Activated T-cell treated with anti-CD3 and anti-CD28 coated beads, Interleukin-2, amount 50 U/mL, for 48 hours (primary cell): Measurements from ENCODE around the gene SLC25A33.
"Not testable (repeated sequence)": the region's sequence is repeated elsewhere in the genome, so short reads cannot be mapped to it uniquely, and the experiment has no call there.

Experiments
- DNase-seq, 2 experiments: peaks; one replicate each; pipeline ENCODE4 v3.0.0-alpha.2; 2020

Gene SLC25A33

DNA sequence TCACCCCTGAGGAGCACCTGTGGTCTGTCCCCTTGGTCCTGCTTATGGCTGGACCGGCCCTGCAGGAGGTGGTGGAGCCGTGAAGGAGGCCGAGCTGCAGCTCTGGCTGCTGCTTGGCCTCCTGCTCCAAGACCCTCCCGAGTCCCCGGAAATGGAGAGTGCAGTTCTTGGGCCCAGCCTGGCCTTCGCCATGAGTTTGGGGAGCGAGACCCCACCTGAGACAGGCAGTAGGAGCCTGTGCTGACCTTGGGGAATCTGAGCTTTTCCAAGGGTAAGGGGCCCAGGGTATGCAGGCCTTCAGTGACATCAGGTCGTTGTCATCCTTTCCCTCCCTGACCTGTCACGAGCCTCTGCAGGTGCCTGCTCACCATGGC, 63.5 kb downstream of the SLC25A33 start:
- no peak for DNase-seq

DNA sequence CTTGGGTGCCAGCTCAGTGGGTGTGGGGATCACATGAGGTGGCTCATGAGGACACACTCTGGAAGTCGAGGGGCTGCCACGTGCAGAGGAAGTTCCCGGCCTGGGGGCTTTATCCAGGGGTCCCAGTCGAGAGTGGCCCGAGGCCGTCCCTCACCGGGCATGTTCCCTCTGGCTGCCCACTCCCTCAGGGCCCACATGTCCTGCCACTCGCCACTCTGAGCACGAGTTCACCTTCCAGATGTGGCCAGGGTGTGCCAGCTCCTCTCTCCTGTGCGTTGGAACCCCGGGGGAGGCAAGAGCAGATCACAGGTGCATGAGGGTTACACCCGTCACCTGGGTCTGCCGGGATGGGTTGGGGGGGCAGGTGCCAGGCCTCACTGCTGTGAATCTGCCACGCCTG, 64.0 kb downstream of the SLC25A33 start:
- no peak for DNase-seq

DNA sequence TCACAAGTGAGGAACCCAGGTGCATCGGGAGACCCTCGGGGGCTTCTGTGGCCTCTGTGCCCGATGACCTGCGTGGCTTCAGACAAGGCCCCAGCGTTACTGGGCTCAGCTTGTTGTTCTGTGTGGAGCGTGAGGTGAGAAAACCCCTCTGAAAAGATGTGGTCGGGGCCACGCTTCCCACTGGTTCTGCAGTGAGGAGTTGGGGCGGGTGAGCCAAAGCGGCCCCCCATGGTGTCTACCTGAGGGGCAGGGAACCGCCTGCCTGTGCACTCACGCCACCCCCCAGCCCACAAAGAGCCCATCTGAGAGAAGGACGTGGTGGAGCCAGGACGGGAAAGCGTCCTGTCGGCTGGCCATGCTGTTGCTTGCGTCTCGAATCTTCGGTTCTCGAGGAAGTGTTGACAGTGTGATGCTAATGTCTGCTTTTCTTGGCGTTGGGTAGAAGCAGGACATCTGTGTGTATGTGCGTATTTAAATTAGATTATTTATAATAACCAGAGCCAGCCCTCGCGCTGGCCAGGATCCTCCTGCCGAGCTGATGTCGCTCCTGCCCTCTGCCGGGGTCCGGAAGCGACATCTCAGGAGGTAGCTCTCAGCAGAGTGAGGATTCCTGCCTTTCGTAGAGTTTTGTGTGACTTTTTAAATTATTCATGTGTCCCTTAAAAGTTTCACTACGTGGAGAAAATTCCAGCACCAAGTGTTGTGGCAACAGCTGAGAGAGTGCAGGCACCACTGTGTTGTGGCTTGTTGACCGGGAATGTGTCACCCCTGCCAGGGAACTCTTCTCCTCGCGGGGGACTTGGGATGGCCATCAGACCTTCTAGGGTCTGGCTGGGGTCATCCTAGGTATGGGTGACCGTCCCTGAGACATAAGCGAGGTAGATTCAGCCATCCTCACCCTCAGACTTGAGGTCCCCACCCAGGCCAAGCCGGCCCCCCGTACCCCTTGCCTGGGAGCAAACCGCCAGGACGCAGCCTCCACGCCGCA, 64.8 kb downstream of the SLC25A33 start:
- DNase-seq, result no peak

DNA sequence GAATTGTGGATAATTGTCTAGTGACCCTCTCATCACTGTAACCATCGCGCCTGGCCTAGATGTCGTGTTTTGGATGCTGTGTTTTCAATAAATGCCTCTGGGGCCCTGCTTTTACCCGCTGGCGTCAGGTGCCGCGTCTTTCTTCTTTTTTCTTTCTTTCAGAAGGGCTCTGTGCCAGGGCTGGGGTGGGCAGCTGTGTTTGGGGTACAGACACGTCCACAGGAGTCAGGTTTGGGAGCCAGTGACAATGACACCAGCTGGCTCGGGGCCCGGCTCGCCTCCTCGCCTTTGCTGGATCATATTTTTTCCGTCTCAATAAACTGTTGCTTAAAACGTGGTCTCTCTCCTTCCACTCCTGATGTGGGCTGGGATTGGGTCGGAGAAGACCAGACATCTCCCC, 65.6 kb downstream of the SLC25A33 start:
- DNase-seq, result no peak

DNA sequence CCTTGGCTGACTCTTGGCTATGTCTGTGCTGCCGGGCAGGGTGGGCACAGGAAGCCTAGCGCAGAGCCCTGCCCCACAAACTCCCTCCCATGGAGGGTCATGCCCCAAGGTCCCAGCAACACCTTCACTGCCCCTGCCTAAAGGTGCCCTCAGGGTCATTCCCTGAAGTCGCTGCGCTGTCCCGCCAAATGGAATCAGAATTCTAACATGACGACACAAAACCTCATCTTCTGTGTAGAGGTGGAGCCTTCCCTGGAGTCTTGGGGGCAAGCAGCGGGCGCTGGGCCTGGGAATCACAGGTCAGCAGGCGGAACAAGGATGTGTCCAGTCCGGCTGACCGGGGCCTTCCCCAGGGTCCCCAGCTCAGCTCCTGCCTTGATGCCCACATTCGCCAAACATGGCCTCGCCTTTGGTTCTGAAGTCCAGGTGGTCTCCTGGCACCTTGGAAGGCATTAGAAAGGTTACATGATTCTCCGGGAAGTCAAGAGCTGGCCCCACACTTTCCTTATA, 66.7 kb downstream of the SLC25A33 start:
- no peak for DNase-seq

DNA sequence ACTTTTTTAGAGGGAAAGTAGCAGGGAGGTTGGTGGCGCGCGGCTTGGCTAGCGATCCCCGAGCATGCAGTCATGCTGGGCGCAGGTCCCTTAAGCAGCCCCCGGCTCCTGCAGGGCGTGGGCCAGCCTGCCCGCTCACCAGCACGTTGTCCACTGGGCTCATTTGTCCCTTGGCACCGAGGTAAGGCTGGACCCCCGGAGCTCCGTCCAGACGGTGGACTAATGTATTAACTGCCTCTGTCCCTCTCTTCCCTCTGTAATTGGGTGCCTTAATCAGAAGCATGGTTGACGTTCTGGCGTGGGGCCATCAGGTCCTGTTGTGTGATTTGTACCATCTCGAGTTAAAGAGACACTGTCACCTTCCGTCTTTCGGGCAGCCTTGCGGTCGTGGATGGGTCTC, 67.2 kb downstream of the SLC25A33 start:
- DNase-seq, result no peak

DNA sequence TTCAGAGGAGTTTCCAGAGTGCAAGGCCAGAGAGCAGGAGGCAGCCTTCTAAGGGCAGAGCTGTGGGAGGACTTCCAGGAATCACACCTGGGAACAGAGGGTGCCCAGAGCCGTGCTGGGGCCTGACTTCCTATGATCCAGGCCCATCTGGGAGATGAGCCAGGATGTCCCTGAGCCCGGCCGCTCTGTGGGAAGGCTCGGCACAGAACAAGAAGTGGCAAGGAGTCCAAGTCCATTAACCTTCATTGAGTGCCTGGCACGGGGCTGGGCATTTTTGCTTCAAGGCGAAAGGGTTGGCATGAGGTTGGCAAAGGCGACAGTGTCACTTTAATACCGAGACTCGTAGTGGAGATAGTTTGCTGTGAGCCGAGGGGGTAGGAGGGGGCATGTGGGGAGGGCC, 67.7 kb downstream of the SLC25A33 start:
- DNase-seq, result no peak

DNA sequence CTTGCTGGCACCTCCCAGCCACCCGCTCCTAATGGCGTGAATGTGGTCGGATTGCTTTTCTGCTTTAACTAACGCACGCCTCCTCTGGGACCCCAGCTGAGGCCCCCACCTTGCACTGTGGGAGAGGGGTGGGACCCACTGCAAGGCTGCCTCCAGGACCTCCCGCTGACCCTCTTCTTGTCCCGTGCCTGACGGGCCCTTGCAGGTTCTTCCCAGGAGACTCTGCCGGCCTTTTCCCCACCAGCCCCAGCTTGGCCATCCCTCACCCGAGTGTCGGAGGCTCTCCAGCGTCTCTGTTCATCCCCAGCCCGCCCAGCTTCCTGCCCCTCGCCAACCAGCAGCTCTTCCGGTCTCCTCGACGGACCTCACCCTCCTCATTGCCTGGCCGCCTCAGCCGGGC, 68.1 kb downstream of the SLC25A33 start:
- DNase-seq, result no peak

DNA sequence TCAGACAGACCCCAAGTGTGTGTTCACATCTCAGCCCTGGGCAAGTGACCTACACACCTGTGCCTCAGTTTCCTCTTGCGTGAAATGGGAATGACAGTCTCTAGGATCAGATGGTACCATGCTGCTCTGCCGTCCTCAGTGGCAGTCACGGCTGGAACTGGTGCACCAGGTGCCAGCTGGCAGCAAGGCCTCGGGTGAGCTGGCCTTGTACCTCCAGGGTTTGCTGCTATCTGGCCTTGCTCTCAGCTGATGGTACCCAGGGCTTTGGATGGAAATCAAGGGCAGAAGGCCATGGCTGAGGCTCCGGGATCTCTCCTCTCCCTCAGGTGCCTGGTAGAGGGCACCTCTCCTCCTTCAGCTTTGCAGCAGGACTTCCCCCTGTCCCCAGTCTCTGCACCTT, 70.7 kb downstream of the SLC25A33 start:
- no peak for DNase-seq

DNA sequence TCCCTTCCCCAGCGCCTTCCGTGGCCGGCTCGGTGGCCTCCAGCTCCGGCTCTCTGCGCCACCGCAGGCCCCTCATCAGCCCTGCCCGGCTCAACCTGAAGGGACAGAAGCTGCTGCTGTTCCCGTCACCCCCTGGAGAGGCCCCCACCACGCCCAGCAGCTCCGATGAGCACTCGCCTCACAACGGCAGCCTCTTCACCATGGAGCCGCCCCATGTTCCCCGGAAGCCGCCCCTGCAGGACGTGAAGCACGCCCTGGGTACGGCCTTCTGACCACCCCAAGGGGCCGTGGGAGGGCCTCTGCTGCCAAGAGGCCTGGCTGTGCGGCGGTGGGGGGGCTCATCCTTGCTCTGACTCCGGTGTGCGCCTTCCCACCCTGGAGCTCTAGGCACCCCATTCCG, 71.3 kb downstream of the SLC25A33 start:
- no peak for DNase-seq

DNA sequence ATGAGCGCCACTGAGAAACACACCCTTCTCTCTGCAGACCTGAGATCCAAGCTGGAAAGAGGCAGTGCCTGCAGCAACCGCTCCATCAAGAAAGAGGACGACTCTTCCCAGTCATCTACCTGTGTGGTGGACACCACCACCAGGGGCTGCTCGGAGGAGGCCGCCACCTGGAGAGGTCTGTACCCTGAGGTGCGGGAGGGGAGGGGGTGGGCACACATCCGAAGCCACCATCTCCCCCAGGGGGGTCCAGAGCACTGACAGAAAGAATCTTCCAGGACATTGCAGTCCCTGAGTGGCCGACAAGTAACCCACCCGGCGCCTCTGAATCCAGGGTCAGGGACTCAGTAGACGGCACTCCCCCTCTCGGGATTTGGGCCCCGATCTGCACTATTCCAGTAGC, 72.5 kb downstream of the SLC25A33 start:
- no peak for DNase-seq

DNA sequence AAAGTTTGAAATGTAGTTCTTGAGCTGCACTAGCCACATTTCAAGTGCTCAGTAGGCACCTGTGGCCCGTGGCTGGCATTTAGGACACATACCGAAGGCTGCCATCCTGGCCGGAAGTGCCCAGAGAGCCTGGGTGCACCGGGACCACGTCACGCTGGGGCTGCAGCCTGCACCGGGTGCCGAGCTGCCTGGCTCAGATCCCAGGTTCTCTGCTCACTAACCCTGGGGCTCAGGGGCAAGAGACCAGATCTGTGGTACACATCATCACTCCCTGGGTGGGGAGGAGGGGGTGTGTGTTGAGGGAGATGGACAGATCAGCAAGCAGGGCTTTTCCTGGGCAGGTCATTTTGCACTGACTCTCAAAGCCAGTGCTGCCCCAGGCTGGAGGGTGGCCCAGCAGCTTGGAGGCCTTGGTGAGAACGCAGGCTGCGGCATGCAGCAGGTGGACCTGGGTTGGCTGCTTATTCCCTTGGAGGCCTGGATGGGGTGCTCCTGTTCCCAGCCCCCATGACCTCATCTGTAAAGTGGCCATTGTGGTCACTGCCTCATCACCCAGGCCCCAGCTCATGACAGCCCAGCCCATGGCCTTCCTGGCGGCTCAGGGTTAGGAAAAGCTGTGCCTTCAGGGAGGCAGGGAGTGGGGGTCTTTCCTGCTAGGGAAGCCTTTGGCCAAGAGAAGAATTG, 73.0 kb downstream of the SLC25A33 start:
- DNase-seq, result no peak

DNA sequence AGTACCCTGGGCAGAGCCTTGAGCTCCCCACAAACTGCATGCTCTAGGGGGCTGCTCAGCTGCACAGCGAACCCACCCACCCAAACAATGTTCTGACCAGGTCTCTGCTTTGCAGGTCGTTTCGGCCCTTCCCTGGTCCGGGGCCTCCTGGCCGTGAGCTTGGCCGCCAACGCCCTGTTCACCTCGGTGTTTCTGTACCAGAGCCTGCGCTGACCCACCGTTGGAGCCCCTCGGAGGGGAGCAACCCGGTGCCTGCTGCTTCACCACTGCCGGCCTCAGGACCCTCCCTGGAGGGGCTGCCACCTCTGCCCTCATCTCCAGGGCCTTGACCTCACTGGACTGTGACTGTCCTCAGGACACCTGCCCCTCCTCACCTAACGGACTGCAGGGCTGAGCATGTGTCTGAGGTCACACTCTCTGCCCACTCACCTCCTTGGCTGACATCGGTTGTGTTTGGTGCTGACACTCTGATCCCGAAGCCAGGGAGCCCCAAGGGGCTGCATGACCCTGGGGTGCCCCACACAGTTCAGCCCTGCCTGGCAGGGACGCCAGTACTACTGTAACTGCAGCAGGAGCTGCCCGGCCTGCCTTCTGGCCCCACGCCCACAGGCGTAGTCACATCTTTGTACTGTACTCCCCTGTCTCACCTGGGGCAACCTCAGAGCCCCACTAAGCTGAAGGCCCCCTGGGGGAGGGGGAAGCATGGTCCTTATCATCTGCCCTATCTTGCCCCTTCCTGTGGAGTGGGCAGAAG, 73.8 kb downstream of the SLC25A33 start:
- DNase-seq, result no peak

DNA sequence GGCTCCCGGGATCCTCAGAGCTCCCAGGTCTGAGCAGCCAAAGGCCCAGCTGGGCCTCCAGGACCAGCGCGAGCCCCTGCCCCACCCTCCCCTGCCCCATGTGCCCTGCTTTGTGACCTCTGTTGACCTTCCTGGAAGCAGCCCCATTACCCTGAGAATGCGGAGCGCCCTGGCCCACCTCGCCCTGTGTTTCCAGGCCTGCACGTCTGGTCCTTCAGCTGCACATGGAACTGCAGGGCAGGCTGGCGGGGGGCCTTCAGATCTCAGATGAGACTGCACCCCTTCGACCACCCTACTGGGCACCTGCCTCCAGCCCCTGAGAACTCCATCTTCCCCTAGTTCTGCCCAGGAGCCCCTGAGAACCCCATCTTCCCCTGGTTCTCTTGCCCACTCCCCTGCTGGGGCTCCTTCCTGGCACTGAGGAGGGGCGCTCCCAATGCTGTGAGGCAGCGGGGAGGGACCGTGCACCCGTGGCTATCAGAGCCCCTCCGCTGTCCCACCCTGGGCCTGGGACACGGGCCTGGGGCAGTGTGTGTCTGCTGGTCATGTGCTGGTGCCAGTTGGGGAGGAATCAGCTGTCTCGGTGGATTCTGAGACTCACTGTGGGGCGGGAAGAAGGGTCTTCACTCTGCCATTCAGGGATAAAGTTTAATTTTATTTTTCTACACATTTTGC, 74.5 kb downstream of the SLC25A33 start:
- no peak for DNase-seq

DNA sequence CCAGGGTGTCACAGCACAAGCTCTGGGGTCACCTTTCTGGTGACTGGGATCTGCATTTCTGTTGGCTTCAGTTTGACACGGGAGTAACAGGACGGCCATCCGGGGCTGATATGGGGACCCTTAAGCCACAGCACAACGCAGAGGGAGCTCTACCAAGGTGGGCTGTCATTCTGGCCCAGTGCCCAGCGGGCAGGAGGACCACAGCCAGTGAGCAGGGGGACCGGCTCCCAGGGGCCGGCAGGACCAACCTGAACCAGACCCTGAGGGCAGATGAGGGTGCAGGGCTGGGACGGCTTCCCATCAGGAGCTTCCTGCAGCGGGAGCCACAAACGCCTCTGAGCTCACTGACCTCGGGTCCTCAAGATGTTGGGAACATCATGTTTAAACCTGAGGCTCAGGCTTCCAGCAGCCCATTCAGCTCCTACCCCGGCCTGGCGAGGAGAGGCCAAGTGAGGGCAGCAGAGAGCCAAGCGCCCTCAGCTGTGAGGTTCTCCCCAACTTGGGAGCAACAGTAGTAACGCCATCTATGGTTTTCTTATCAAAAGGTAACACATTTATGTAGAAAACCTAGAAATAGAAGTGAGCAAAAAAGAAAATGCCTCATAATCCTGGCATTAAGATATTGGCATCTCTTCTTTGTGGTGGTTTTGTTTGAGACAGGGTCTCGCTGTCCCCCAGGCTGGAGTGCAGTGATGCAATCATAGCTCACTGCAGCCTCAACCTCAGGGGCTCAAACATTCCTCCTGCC, 76.2 kb downstream of the SLC25A33 start:
- DNase-seq, result peak; percentile 67 to 71

DNA sequence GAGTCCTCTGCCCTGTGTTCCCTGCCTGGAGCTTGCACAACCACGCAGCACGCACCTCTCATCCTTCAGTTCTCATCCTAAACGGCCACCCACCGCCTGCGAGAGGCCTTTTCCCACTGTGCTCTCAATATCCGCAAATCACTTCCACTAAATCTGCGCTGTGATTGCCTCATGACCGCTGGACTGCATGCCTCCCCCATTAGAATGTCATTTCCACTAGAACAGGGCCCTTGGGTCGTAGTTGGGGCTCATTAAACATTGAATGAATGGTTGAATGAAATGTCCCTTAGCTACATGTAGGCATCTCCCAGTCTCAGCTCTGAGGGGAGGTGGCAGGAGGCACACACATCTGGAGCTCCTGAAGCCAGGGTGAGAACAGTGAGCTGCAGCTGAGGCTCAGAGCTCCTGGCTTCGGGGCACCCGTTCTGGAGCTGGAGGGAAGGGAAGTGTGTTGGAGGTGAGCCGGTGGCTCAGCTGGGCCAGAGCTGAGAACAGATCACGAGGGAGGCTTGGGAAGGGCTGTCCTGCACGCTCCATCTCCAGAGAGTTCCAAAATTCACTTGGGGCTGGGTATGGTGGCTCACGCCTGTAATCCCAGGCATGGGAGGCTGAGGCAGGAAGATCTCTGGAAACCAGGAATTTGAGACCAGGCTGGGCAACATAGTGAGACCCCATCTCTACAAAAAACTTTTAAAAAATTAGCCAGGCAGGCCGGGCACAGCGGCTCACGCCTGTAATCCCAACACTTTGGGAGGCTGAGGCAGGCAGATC, 79.8 kb downstream of the SLC25A33 start:
- no peak for DNase-seq

DNA sequence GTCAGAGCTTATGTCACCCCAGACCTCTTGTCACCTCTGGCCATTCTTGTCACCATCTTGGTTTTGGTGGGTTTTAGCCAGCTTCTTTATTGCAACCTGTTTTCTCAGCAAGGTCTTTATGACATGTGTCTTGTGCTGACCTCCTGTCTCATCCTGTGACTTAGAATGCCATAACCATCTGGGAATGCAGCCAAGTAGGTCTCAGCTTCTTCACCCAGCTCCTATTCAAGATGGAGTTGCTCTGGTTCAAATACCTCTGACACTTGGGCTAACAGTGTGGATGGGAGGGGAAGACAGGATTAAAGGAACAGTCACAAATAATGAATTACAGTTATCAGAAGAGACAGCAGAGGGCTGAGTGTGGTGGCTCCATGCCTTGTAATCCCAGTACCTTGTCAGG, 81.8 kb downstream of the SLC25A33 start:
- no peak for DNase-seq

DNA sequence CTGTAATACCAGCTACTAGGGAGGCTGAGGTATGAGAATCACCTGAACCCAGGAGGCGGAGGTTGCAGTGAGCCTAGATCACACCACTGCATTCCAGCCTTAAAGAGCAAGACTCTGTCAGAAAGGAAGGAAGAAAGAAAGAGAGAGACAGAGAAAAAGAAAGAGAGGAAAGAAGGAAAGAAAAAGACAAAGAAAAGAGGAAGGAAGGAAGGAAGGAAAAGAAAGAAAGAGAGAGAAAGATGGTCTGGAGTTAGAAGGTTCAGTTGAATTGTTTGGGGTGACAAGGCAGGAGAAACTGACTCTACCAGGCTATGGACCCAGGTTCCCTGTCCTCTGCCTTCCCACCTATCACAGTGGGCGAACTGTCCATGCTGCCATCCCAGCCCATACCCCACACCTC, 84.8 kb downstream of the SLC25A33 start:
- DNase-seq, result no peak

DNA sequence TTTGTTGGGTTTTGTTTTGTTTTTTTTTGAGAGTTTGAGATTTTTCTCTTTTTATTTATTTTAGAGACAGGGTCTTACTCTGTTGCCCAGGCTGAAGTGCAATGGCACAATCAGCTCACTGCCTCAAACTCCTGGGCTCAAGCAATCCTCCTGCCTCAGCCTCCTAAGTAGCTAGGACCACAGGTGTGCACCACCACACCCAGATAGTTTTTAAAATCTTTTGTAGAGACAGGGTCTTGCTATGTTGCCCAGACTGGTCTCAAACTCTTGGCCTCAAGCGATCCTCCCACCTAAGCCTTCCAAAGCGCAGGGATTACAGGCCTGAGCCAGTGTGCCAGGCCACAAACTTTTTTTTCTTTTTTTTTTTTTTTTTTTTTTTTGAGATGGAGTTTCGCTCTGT, 85.8 kb downstream of the SLC25A33 start:
- not testable (repeated sequence) for DNase-seq

DNA sequence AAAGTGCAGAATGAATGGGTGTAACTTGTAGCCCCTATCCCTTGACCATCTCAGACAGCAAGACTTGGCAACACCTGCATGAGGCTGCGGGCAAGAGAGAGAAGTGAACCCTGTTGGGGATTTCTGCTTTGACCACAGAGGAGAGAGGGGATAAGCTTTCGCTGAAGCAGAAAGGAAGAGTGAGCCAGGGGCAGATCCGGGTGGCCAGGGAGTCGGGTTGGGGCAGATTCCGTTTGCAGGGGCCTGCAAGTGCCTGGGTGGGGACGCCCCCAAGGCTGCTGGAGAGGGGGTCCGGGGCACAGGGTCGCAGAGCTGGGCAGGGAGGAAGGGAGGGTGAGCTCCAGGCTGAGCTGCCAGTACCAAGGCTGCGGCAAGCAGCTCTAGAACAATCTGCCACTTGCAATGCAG, 86.9 kb downstream of the SLC25A33 start:
- DNase-seq, result peak; percentile 42 to 55
